ENCODE measurements around the gene LCE1C.

- TF ChIP-seq CTCF (IDR thresholded peaks at IDR 0.05), result no peak
- TF ChIP-seq POLR2A (IDR thresholded peaks at IDR 0.05), result no peak
These were observed 16.8 kb upstream of the LCE1C start for GRCh38 chr1:152823294-152823693.
